HCT116 (cell line): Measurements from ENCODE around the gene SALL3. TPM values are rescaled to one million over a fixed set of nuclear protein-coding genes. Genes with fewer than 3 reads are reported as not detected.

ENCODE experiments used
- ATAC-seq: fragments of 200-7000 bp; cut with Tn5 transposase; 2 replicates; pipeline ENCODE4 v1.9.1; 2020; ENCODE audit warnings: mild to moderate bottlenecking, moderate library complexity
- BruUV-seq: library from RNA; stranded (reverse); fragments of 400-500 nt; replicated peaks from 2 replicates; lab custom pipeline; 2021; lab: Mats Ljungman, UMichigan
- CTCF ChIA-PET: fragments of 300-600 bp; sonication (Branson Sonifier 250); formaldehyde crosslinking; loops from one replicate; lab custom pipeline; 2021; ENCODE audit warnings: antibody characterized with exemption; lab: Charles Lee
- POLR2A ChIA-PET: fragments of 300-600, 350-600 bp; sonication (Branson Sonifier 250); formaldehyde crosslinking; loops from one replicate; lab custom pipeline; 2021; ENCODE audit warnings: antibody characterized with exemption; lab: Charles Lee
- RAD21 ChIA-PET, 2 experiments: fragments of 300-600 bp; sonication (Branson Sonifier 250); formaldehyde crosslinking; loops; one replicate each; lab custom pipeline; 2023; ENCODE audit warnings: low total read pairs in 2 of 2; ENCODE audit not compliant: uncharacterized antibody in 2 of 2, unreplicated experiment in 2 of 2, low non-redundant PET in 1 of 2; lab: Charles Lee
- DNase-seq: peaks from one replicate; pipeline ENCODE4 v3.0.0-alpha.2; 2010; ENCODE audit warnings: low read depth, low spot score
- H2AFZ ChIP-seq: fragments of 200-600 bp; shearing (Covaris generic), sonication (generic); 2 replicates; pipeline ENCODE4 v1.6.1; 2017; ENCODE audit warnings: low read depth, mixed run types, mixed read lengths, antibody characterized with exemption, low read length; ENCODE audit not compliant: poor library complexity, severe bottlenecking
- H3K27ac ChIP-seq: 2 replicates; pipeline ENCODE4 v1.5.1; 2012; ENCODE audit warnings: low read depth, low read length
- H3K27me3 ChIP-seq: fragments of 200-600 bp; sonication (generic); 2 replicates; pipeline ENCODE4 v1.6.1; 2016; ENCODE audit warnings: mixed run types, low read length, mixed read lengths; ENCODE audit not compliant: insufficient read depth
- H3K36me3 ChIP-seq, 2 experiments: fragments of 200-500 bp in 1 of 2; fragments of 200-600 bp in 1 of 2; sonication (Bioruptor generic) in 1 of 2; sonication (generic) in 1 of 2; 2 replicates each; pipeline versions ENCODE4 v1.5.1 to v1.6.1; 2014 to 2016; ENCODE audit warnings: low read length in 2 of 2, inconsistent platforms in 1 of 2, mixed read lengths in 1 of 2, mixed run types in 1 of 2; ENCODE audit not compliant: insufficient read depth in 2 of 2, control insufficient read depth in 1 of 2
- H3K4me1 ChIP-seq, 2 experiments: fragments of 200-600 bp in 1 of 2; sonication (generic) in 1 of 2; 2 replicates each; pipeline versions ENCODE4 v1.5.1 to v1.6.1; 2012 to 2017; ENCODE audit warnings: low read length in 2 of 2, inconsistent platforms in 1 of 2, mild to moderate bottlenecking in 1 of 2, mixed read lengths in 1 of 2, mixed run types in 1 of 2, moderate library complexity in 1 of 2; ENCODE audit not compliant: insufficient read depth in 2 of 2, control insufficient read depth in 1 of 2
- H3K4me2 ChIP-seq: fragments of 200-600 bp; sonication (generic); 2 replicates; pipeline ENCODE4 v1.6.1; 2017; ENCODE audit warnings: mixed run types, low read length, mixed read lengths
- H3K4me3 ChIP-seq, 2 experiments: fragments of 200-600 bp in 1 of 2; sonication (generic) in 1 of 2; replicated peaks in 1 of 2; 2 replicates each; pipeline ENCODE4 v1.5.1; 2011 to 2016; ENCODE audit warnings: low read length in 2 of 2, control low read depth in 1 of 2, low read depth in 1 of 2, mild to moderate bottlenecking in 1 of 2, mixed read lengths in 1 of 2, mixed run types in 1 of 2
- H3K79me2 ChIP-seq: fragments of 200-600 bp; sonication (generic); 2 replicates; pipeline ENCODE4 v1.6.1; 2017; ENCODE audit warnings: mild to moderate bottlenecking, mixed run types, low read length, moderate library complexity, mixed read lengths; ENCODE audit not compliant: insufficient read depth
- H3K9ac ChIP-seq: fragments of 200-600 bp; sonication (generic); 2 replicates; pipeline ENCODE4 v1.6.1; 2016; ENCODE audit warnings: low read length, mixed read lengths
- H3K9me2 ChIP-seq: fragments of 200-600 bp; sonication (generic), shearing (Covaris generic); 2 replicates; pipeline ENCODE4 v1.6.1; 2017; ENCODE audit warnings: mixed run types, mild to moderate bottlenecking, moderate library complexity; ENCODE audit not compliant: insufficient read depth
- H3K9me3 ChIP-seq, 2 experiments: fragments of 200-500 bp in 1 of 2; fragments of 200-600 bp in 1 of 2; sonication (Bioruptor generic) in 1 of 2; sonication (generic) in 1 of 2; 2 replicates each; pipeline ENCODE4 v1.6.1; 2014 to 2017; ENCODE audit warnings: low read length in 2 of 2, mixed read lengths in 2 of 2, inconsistent platforms in 1 of 2, low read depth in 1 of 2, mild to moderate bottlenecking in 1 of 2, mixed run types in 1 of 2, moderate library complexity in 1 of 2; ENCODE audit not compliant: control insufficient read depth in 1 of 2, insufficient read depth in 1 of 2
- H4K20me1 ChIP-seq: fragments of 200-600 bp; sonication (generic), shearing (Covaris generic); 2 replicates; pipeline ENCODE4 v1.6.1; 2017; ENCODE audit warnings: mixed run types, mild to moderate bottlenecking, moderate library complexity; ENCODE audit not compliant: insufficient read depth
- CBX3 ChIP-seq: IDR thresholded peaks from 2 replicates; pipeline ENCODE4 v1.6.1; 2012; ENCODE audit warnings: low read depth
- CEBPB ChIP-seq: IDR thresholded peaks from 2 replicates; pipeline ENCODE4 v1.6.1; 2012; ENCODE audit warnings: low read depth
- FOSL1 ChIP-seq: IDR thresholded peaks from 2 replicates; pipeline ENCODE4 v1.6.1; 2012; ENCODE audit warnings: low read depth
- JUND ChIP-seq: IDR thresholded peaks from 2 replicates; pipeline ENCODE4 v1.6.1; 2012
- POLR2A ChIP-seq: IDR thresholded peaks from 2 replicates; pipeline ENCODE4 v1.7.0; 2011; ENCODE audit warnings: borderline replicate concordance; ENCODE audit not compliant: insufficient read depth, insufficient read length; ENCODE audit errors: extremely low read depth
- SP1 ChIP-seq: IDR thresholded peaks from 2 replicates; pipeline ENCODE4 v1.6.1; 2012; ENCODE audit warnings: low read depth
- SRF ChIP-seq: IDR thresholded peaks from 2 replicates; pipeline ENCODE4 v1.6.1; 2012; ENCODE audit warnings: low read depth
- TCF7L2 ChIP-seq: IDR thresholded peaks from 2 replicates; pipeline ENCODE4 v1.7.0; 2011; ENCODE audit warnings: borderline replicate concordance, inconsistent platforms; ENCODE audit not compliant: insufficient read depth, insufficient read length; ENCODE audit errors: extremely low read depth
- ZFX ChIP-seq: fragments of 450-650 bp; IDR thresholded peaks from 2 replicates; pipeline ENCODE4 v1.6.1; 2017
- intact Hi-C: fragments of 100-400 bp; cut with micrococcal nuclease; formaldehyde crosslinking; loops from 2 replicates; pipeline ENCODE4 v1.10.0; 2022
- total RNA-seq: library from RNA; stranded (reverse); gene quantifications from one replicate; pipeline ENCODE4 v1.2.1, GENCODE V29; 2021; ENCODE audit not compliant: unreplicated experiment
- TF ChIP-seq, protein P1 (sequence below), 3 experiments: fragments of 200-600 bp in 1 of 3; sonication (generic) in 1 of 3; IDR thresholded peaks in 2 of 3; conservative IDR thresholded peaks in 1 of 3; 2 replicates each; pipeline ENCODE4 v1.5.1; 2012 to 2017; ENCODE audit warnings: low read depth in 2 of 3, low read length in 2 of 3, antibody characterized with exemption in 1 of 3, borderline replicate concordance in 1 of 3, control low read depth in 1 of 3, mild to moderate bottlenecking in 1 of 3, mixed read lengths in 1 of 3, mixed run types in 1 of 3, moderate library complexity in 1 of 3; ENCODE audit not compliant: insufficient read depth in 1 of 3
- TF ChIP-seq, protein P2 (sequence below): IDR thresholded peaks from 2 replicates; pipeline ENCODE4 v1.6.1; 2011; ENCODE audit warnings: mild to moderate bottlenecking, low read length, moderate library complexity; ENCODE audit not compliant: insufficient replicate concordance; ENCODE audit errors: extremely low read depth

Gene SALL3
- total RNA-seq, 1 experiment from 2014 or later, result not detected

DNA sequence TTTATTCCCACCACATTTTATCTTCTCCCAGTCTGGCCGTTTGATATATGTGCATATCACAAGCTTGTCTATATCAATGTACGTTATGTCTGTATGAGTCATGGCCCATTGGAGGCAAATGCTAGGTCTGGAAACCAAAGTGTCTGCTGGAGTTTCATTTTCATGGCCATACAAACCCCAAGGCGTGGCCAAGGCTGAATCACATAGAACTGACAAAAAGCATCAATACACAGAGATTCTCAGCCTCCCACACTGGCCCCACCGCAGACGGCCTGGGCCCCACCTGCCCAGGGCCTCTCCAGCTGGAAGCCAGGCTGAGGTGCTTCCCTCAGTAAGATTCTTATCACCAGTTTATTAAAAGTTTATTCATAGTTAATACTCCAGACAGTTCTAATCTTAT, 40.5 kb upstream of the SALL3 start:
- Histone ChIP-seq H3K27me3 (peaks cover 13% of the 10 kb centered on the region; the same call in 1 of the 2 replicates), H3K79me2 (no peaks in the 10 kb centered on the region), H3K36me3 (no peaks in the 10 kb centered on the region), H3K27ac (no peak overlapping the region), H3K4me2 (no peak overlapping the region), H3K9me2 (no peaks in the 10 kb centered on the region), H3K4me1 (no peaks in the 10 kb centered on the region), H3K4me3 (no peak overlapping the region), H2AFZ (no peak overlapping the region), H3K9me3 (no peaks in the 10 kb centered on the region), H4K20me1 (no peaks in the 10 kb centered on the region), H3K9ac (no peak overlapping the region)
- intact Hi-C loops, result no loop called here
- ATAC-seq (no peak), DNase-seq (no peak)
- no TSS peak for BruUV-seq
- RAD21 ChIA-PET, result no interaction called here
- POLR2A ChIA-PET, result no interaction called here
- CTCF ChIA-PET, result no interaction called here
- TF ChIP-seq, protein P1, sequence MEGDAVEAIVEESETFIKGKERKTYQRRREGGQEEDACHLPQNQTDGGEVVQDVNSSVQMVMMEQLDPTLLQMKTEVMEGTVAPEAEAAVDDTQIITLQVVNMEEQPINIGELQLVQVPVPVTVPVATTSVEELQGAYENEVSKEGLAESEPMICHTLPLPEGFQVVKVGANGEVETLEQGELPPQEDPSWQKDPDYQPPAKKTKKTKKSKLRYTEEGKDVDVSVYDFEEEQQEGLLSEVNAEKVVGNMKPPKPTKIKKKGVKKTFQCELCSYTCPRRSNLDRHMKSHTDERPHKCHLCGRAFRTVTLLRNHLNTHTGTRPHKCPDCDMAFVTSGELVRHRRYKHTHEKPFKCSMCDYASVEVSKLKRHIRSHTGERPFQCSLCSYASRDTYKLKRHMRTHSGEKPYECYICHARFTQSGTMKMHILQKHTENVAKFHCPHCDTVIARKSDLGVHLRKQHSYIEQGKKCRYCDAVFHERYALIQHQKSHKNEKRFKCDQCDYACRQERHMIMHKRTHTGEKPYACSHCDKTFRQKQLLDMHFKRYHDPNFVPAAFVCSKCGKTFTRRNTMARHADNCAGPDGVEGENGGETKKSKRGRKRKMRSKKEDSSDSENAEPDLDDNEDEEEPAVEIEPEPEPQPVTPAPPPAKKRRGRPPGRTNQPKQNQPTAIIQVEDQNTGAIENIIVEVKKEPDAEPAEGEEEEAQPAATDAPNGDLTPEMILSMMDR (IDR thresholded peaks at IDR 0.05 in 2 of 3, conservative IDR thresholded peaks at IDR 0.05 in 1 of 3; ENCODE audit: borderline replicate concordance in 1 of 3, insufficient read depth in 1 of 3, low read depth in 2 of 3, low read length in 2 of 3), result no peak
- TF ChIP-seq JUND (no peak), TCF7L2 (no peak)

DNA sequence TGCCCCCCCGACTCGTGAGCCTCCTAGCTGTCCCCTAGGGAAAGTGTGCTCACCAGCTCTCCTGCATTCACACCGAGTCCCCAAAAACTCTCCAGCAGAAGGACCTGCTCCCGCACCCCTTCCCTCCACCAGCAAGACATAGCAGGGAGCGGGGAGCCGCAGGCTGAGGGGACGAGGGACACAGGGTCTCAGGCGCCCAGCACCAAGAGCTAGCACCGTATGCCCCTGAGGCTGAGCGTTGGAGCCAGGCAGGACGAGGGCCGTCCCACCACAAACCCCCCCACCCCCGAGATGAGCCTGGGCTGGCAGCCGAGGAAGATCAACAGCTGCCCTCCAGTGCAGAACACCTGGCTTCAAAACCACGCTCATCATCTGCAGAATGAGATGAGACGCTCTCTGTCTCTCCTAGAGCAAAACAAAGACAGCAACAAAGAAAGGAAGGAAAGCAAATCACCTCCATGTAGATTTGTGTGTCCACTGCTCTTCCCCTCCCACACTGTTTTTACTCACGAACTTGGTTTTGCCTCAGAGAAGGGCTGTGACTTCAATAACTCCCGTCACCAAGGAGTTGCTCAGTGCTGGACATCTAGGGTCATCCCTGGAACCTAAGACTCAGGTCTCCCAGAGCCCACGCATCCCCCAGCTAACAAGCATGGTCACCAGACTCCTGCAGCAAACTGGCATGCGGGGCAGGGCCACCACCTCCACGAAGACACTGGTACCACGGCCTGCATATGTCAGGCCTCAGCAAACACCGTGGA, 39.7 kb upstream of the SALL3 start:
- intact Hi-C loops, result no loop called here
- H3K9me3 ChIP-seq, result no peaks in the 10 kb centered on the region
- H2AFZ ChIP-seq, result no peak overlapping the region
- TF ChIP-seq SP1 (no peak), POLR2A (no peak), FOSL1 (no peak), SRF (no peak), CBX3 (no peak), ZFX (no peak), CEBPB (no peak)
- TF ChIP-seq, protein P2, sequence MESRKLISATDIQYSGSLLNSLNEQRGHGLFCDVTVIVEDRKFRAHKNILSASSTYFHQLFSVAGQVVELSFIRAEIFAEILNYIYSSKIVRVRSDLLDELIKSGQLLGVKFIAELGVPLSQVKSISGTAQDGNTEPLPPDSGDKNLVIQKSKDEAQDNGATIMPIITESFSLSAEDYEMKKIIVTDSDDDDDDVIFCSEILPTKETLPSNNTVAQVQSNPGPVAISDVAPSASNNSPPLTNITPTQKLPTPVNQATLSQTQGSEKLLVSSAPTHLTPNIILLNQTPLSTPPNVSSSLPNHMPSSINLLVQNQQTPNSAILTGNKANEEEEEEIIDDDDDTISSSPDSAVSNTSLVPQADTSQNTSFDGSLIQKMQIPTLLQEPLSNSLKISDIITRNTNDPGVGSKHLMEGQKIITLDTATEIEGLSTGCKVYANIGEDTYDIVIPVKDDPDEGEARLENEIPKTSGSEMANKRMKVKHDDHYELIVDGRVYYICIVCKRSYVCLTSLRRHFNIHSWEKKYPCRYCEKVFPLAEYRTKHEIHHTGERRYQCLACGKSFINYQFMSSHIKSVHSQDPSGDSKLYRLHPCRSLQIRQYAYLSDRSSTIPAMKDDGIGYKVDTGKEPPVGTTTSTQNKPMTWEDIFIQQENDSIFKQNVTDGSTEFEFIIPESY, result no peak
- H3K4me1 ChIP-seq, result no peaks in the 10 kb centered on the region
- H4K20me1 ChIP-seq, result no peaks in the 10 kb centered on the region
- no peak overlapping the region for H3K27ac ChIP-seq
- no peaks in the 10 kb centered on the region for H3K9me2 ChIP-seq
- BruUV-seq, result no TSS peak
- H3K79me2 ChIP-seq, result no peaks in the 10 kb centered on the region
- H3K9ac ChIP-seq, result no peak overlapping the region
- peaks cover 19% of the 10 kb centered on the region for H3K27me3 ChIP-seq
- no peaks in the 10 kb centered on the region for H3K36me3 ChIP-seq
- no peak for DNase-seq
- ChIA-PET POLR2A (no interaction called here), RAD21 (no interaction called here), CTCF (no interaction called here)
- H3K4me2 ChIP-seq, result no peak overlapping the region
- ATAC-seq, result no peak
- H3K4me3 ChIP-seq, result no peak overlapping the region
